ENCODE measurements around the gene PSMD12.

Gene PSMD12

DNA sequence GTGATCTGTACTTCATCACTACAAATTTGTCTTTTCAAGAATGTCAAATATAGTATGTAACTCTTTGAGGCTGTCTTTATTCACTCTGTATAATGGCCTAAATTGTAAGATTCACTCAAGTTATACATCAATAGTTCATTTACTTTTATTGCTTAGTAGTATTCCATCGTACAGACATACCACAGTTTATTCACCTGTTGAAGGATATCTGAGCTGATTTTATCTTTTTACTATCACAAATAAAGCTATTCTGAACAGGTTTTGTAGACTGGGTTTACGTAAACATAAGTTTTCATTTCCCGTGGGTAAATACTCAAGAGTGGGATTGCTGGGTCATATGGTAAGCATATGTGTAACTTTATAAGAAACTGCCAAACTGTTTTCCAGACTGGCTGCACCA lies 18.6 kb downstream of the PSMD12 start:
- no peak for TF ChIP-seq MAX (IDR thresholded peaks at IDR 0.05)
- TF ChIP-seq, protein P1, sequence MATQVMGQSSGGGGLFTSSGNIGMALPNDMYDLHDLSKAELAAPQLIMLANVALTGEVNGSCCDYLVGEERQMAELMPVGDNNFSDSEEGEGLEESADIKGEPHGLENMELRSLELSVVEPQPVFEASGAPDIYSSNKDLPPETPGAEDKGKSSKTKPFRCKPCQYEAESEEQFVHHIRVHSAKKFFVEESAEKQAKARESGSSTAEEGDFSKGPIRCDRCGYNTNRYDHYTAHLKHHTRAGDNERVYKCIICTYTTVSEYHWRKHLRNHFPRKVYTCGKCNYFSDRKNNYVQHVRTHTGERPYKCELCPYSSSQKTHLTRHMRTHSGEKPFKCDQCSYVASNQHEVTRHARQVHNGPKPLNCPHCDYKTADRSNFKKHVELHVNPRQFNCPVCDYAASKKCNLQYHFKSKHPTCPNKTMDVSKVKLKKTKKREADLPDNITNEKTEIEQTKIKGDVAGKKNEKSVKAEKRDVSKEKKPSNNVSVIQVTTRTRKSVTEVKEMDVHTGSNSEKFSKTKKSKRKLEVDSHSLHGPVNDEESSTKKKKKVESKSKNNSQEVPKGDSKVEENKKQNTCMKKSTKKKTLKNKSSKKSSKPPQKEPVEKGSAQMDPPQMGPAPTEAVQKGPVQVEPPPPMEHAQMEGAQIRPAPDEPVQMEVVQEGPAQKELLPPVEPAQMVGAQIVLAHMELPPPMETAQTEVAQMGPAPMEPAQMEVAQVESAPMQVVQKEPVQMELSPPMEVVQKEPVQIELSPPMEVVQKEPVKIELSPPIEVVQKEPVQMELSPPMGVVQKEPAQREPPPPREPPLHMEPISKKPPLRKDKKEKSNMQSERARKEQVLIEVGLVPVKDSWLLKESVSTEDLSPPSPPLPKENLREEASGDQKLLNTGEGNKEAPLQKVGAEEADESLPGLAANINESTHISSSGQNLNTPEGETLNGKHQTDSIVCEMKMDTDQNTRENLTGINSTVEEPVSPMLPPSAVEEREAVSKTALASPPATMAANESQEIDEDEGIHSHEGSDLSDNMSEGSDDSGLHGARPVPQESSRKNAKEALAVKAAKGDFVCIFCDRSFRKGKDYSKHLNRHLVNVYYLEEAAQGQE (IDR thresholded peaks at IDR 0.05; ENCODE audit: low read depth): no peak
- TF ChIP-seq TCF12 (IDR thresholded peaks at IDR 0.05; ENCODE audit: low read depth): no peak
- TF ChIP-seq YY1 (IDR thresholded peaks at IDR 0.05; ENCODE audit: low read depth): no peak
- no peak for TF ChIP-seq CEBPB (IDR thresholded peaks at IDR 0.05)
- TF ChIP-seq NFIC (IDR thresholded peaks at IDR 0.05): no peak
- no peak for TF ChIP-seq ZBTB7A (IDR thresholded peaks at IDR 0.05; ENCODE audit: low read depth)
- no peak for TF ChIP-seq EGR1 (IDR thresholded peaks at IDR 0.05)
- no peak for TF ChIP-seq USF1 (IDR thresholded peaks at IDR 0.05)
- no peak for TF ChIP-seq FOXM1 (IDR thresholded peaks at IDR 0.05; ENCODE audit: borderline replicate concordance, low read depth)
- no peak for TF ChIP-seq TEAD4 (IDR thresholded peaks at IDR 0.05)

- TF ChIP-seq EGR1 (IDR thresholded peaks at IDR 0.05): no peak
- TF ChIP-seq CREB1 (IDR thresholded peaks at IDR 0.05; ENCODE audit: low read depth): no peak
- TF ChIP-seq TAF1 (IDR thresholded peaks at IDR 0.05; ENCODE audit: low read depth): no peak
- TF ChIP-seq RAD21 (IDR thresholded peaks at IDR 0.05; ENCODE audit: low read depth): no peak
- no peak for TF ChIP-seq ZBTB7A (IDR thresholded peaks at IDR 0.05; ENCODE audit: low read depth)
- TF ChIP-seq NFIC (IDR thresholded peaks at IDR 0.05): no peak
- TF ChIP-seq YY1 (IDR thresholded peaks at IDR 0.05; ENCODE audit: low read depth): no peak
- no peak for TF ChIP-seq EP300 (IDR thresholded peaks at IDR 0.05; ENCODE audit: borderline replicate concordance)
- TF ChIP-seq, protein P1 (IDR thresholded peaks at IDR 0.05; ENCODE audit: low read depth): no peak
- no peak for TF ChIP-seq TEAD4 (IDR thresholded peaks at IDR 0.05)
- no peak for TF ChIP-seq FOXM1 (IDR thresholded peaks at IDR 0.05; ENCODE audit: borderline replicate concordance, low read depth)
- TF ChIP-seq TCF12 (IDR thresholded peaks at IDR 0.05; ENCODE audit: low read depth): no peak
These were observed 23.1 kb downstream of the PSMD12 start for GRCh38 chr17:67343237-67343636.

- TF ChIP-seq, protein P1 (IDR thresholded peaks at IDR 0.05; ENCODE audit: low read depth): no peak
- TF ChIP-seq MAX (IDR thresholded peaks at IDR 0.05) (no peak), TEAD4 (IDR thresholded peaks at IDR 0.05) (no peak), USF1 (IDR thresholded peaks at IDR 0.05) (no peak), EGR1 (IDR thresholded peaks at IDR 0.05) (no peak), RAD21 (IDR thresholded peaks at IDR 0.05; ENCODE audit: low read depth) (no peak), EP300 (IDR thresholded peaks at IDR 0.05; ENCODE audit: borderline replicate concordance) (no peak), YY1 (IDR thresholded peaks at IDR 0.05; ENCODE audit: low read depth) (no peak), TAF1 (IDR thresholded peaks at IDR 0.05; ENCODE audit: low read depth) (no peak), CREB1 (IDR thresholded peaks at IDR 0.05; ENCODE audit: low read depth) (no peak), ZBTB7A (IDR thresholded peaks at IDR 0.05; ENCODE audit: low read depth) (no peak), TCF12 (IDR thresholded peaks at IDR 0.05; ENCODE audit: low read depth) (no peak), NFIC (IDR thresholded peaks at IDR 0.05) (no peak), FOXM1 (IDR thresholded peaks at IDR 0.05; ENCODE audit: borderline replicate concordance, low read depth) (no peak), CEBPB (IDR thresholded peaks at IDR 0.05) (no peak)
These were observed 29.5 kb downstream of the PSMD12 start for GRCh38 chr17:67336859-67337258.

GRCh38 chr17:67335245-67335835 lies 31.0 kb downstream of the PSMD12 start:
- no peak for TF ChIP-seq MAX (IDR thresholded peaks at IDR 0.05)
- no peak for TF ChIP-seq NFIC (IDR thresholded peaks at IDR 0.05)
- TF ChIP-seq, protein P1 (IDR thresholded peaks at IDR 0.05; ENCODE audit: low read depth): no peak
- TF ChIP-seq EP300 (IDR thresholded peaks at IDR 0.05; ENCODE audit: borderline replicate concordance): no peak
- TF ChIP-seq USF1 (IDR thresholded peaks at IDR 0.05): no peak
- TF ChIP-seq TEAD4 (IDR thresholded peaks at IDR 0.05): no peak
- no peak for TF ChIP-seq FOXM1 (IDR thresholded peaks at IDR 0.05; ENCODE audit: borderline replicate concordance, low read depth)
- no peak for TF ChIP-seq CEBPB (IDR thresholded peaks at IDR 0.05)
- TF ChIP-seq CREB1 (IDR thresholded peaks at IDR 0.05; ENCODE audit: low read depth): no peak
- TF ChIP-seq RAD21 (IDR thresholded peaks at IDR 0.05; ENCODE audit: low read depth): no peak
- TF ChIP-seq YY1 (IDR thresholded peaks at IDR 0.05; ENCODE audit: low read depth): no peak
- TF ChIP-seq TAF1 (IDR thresholded peaks at IDR 0.05; ENCODE audit: low read depth): no peak
- no peak for TF ChIP-seq ZBTB7A (IDR thresholded peaks at IDR 0.05; ENCODE audit: low read depth)
- no peak for TF ChIP-seq EGR1 (IDR thresholded peaks at IDR 0.05)
- no peak for TF ChIP-seq TCF12 (IDR thresholded peaks at IDR 0.05; ENCODE audit: low read depth)
